SH-SY5Y (cell line): Measurements from ENCODE around the gene SHC4.

Experiments used
- GATA2 ChIP-seq: IDR thresholded peaks from 2 replicates; pipeline ENCODE4 v1.6.1; 2011; ENCODE audit warnings: mild to moderate bottlenecking, low read depth, low read length
- GATA3 ChIP-seq: IDR thresholded peaks from 2 replicates; pipeline ENCODE4 v1.6.1; 2011; ENCODE audit warnings: low read depth, mild to moderate bottlenecking, low read length, moderate library complexity

Gene SHC4

DNA sequence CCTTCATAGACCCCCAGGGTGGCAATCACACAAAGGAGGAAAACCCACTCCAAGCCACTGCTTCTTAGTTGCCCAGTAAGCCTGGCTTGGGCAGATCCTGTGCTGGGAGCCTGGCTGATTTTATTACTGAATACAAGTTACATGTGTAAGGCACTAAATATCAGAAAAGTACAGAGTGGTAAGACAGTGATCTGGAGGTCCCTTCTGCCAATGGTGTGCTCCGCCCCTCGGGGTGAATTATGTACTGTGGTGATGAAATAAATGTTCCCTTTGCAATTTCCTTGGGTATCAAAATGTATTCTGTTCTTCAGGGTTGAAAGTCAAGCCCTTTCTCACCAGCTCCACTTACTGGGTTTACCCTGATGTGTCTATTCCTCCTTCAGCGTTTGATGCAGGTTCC is 47.0 kb downstream of the SHC4 start:
- TF ChIP-seq GATA2 (no peak), GATA3 (no peak)

DNA sequence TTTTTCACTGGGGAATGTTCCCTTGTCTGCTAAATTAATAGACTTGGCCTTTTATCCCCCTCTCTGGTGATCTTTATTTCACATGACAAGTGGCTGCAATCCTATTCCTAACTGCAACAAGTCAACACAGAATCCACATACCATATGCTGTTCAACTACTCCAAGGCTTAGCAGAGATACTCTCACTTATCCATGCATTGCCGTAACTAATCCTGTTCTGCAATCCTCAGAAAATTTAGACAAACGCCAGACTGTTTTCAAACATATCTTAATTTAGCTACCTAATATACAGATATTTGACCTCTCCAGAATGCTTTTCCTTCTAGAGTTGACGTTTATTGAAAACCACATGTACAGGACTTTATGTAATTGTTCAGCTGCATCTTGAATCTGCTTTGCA is 47.9 kb downstream of the SHC4 start:
- TF ChIP-seq GATA3: no peak
- TF ChIP-seq GATA2: no peak

DNA sequence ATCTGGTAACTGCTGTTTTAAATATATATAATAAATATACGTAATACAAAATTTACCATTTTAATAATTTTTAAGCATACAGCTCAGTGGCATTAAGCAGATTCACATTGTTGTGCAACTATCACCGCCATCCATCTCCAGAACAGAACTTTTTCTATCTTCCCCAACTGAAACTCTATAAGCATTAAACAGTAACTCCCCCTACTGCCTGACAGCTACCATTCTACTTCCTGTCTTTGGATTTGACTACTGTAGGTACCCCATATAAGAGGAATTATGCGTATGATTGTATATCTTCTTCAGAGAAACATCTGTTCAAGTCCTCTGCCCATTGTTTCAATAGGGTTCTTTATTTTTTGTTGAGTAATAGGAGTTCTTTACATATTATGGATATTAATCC is 49.0 kb downstream of the SHC4 start:
- no peak for TF ChIP-seq GATA3
- TF ChIP-seq GATA2: no peak

DNA sequence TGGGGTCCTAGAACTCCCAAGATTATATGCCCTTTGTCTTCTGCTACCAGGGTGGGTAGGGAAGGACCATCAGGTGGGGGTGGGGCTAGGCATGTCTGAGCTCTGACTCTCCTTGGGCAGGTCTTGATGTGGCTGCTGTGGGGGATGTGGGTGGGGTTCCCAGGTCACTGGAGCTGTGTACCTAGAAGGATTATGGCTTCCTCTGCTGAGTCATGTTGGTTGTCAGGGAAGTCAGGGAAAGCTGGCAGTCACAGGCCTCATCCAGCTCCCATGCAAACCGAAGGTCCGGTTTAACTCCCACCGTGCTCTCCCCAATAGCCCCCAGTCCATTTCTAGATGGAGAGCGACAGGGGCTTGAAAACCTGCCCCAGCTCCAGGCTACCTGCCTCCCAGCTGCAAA is 50.6 kb downstream of the SHC4 start:
- TF ChIP-seq GATA3: no peak
- TF ChIP-seq GATA2: no peak

DNA sequence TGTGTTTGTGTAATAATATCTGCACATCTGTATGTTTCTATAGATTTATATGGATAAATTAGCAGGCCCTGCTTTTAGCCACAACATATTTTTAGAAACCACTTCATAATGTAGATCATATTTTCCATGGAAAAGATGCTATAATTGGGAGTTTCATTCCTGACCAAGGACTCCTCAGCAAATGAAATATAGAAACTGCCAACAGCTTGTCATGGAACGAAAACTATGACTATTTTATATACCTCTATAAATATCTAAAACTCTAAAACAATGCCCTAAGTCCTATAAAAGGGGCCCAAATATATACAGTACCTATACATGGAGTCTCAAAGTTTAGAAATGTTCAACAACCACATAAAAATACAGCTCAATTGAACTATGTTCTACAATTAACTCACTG is 57.9 kb downstream of the SHC4 start:
- TF ChIP-seq GATA3 (no peak), GATA2 (no peak)

DNA sequence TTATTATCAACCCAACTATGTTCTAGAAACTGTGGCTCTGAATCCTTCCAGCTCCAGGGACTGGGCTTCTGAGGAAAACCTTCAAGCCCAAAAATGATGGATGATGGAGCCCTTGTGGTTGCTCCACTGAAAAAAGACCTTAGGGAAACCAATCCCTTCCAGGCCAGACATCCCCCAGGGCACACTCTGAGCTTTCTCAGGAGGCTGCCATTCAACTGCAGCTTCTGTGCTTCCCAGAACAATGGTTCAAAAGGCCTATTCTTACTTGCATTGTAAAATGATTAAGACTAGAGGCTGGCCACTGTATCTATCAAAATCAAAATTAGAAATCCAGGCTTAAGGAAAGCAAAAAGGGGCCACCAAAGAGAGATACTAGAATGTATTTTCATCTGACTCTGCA is 58.5 kb downstream of the SHC4 start:
- no peak for TF ChIP-seq GATA3
- TF ChIP-seq GATA2: no peak

DNA sequence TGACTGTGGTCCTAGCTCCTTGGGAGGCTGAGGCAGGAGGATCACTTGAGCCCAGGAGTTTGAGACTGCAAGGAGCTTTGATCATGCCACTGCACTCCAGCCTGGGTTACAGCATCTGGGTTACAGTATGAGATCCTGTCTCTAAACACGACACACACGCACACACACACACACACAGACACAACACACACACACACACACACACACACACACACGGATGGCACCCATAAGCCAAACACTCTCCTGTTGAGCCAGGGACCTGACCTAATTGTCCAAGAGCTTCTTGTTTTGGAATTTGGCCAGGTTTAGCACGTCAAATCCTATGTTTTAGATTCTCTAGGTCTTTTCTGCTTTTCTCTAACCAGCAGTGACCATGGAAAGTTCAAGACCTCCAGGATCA is 59.0 kb downstream of the SHC4 start:
- TF ChIP-seq GATA2: no peak

DNA sequence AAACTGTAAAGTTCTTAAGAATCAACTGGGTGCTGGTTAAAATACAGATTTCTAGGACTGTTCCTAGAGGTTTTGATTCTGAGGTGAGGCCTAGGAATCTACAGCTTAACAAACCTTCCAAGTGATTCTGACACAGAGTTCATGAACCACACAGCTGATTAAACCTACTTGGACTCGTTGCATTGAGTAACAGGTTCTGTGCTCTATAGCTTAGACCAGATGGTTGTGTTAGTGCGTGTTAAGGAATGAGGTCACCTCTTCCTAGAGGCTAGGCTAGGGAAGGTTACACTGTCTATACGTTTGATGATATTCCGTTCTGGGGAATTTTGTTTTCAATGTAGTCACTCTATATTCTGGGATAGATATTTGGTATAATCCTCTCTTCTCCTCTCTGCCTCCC is 63.9 kb downstream of the SHC4 start:
- no peak for TF ChIP-seq GATA2
- TF ChIP-seq GATA3: no peak

DNA sequence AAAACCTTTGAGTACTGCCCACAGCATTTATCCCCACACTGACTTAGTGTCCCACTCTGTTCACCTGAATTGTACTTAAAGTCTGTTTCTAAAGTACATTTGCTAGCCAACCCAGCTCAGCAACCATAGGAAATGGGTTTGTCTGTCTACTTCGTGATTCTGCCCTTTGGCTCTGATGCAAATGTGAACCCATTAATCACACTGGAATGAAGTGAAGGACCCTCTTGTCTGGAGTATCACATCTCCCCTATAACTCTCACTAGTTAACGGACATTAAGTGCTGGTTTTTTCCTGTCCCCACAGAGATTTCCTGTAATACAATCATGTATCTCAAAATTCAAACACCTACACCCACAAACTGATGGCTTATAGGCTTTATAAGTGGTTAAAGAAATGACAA is 65.3 kb downstream of the SHC4 start:
- no peak for TF ChIP-seq GATA2
- TF ChIP-seq GATA3: no peak

DNA sequence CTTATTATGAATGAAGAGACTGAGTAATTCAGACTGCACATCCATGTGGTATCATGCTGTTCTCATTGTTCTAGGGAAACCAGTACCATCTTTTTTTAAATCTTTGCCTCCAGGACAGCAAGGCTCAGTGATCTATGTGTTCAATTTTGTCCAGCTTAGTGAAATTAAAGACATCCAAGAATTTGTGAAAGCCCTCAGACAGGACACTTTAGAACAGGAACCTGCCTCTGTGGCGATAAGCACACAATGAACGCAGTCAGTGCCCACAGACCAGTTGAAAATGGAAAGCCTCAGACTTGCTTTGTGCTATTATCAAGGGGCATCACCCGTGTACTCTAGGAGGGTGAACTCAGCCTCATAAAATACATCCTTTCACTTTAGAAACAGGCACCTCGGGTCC is 65.7 kb downstream of the SHC4 start:
- no peak for TF ChIP-seq GATA3

DNA sequence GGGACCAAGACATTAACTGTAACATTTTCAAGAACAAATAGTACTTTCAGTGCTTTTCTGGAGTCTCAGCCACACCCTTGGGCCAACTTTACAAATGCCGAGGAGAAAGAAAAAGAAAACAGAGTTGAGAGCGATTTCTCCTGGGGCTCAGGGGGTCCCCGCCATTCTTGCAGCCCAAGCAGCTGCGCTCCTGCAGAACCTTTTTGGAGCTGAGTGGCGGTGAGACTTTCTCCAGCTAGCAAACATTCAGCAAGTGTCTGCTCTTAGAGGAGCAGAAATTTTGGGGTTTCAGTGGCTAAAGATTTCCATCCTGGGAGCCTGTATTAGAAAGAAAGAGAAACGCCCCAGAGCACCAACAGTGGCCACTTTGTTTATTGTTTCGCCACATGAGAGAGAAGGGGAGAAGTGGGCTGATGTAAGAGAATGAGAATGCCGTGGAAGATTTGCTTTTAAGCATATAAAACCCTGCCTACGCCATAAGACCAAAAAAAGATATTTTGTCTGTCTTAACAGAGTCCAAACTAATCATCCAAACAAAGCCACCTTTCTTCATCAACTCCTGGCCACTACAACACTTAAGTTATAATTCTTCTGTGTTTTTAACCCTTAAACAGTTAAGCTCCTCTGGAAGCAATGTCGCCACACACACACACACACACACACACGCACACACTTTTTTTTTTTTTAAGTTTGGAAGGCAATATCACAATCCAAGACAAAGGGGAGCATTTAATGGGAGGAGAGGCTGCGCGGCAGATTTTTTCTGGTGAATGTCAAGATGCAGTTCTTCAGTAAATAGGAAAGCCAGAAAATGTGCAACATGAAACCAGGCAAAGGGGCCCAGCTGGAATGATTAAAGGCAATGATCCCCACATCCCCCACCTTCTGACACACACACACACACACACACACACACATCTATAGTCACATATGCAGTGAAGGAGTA is 66.6 kb downstream of the SHC4 start:
- TF ChIP-seq GATA3 (no peak), GATA2 (no peak)

DNA sequence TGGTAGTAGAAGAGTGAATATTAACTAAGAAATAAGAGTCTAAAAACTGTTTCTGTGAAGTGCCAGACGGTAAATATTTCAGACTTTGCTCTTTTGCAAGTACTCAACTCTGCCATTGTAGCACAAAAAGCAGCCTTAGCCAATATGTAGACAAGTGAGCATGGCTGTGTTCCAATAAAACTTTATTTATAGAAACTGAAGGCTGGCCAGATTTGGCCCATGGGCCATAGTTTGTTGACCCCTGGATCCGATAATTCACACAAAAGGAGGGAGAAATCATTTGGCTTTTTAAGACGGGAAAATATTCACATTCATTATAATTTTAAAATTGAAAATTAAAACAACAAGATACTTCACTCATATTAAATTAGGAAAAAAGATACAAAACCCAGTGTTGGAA is 70.4 kb downstream of the SHC4 start:
- no peak for TF ChIP-seq GATA3
- TF ChIP-seq GATA2: no peak

DNA sequence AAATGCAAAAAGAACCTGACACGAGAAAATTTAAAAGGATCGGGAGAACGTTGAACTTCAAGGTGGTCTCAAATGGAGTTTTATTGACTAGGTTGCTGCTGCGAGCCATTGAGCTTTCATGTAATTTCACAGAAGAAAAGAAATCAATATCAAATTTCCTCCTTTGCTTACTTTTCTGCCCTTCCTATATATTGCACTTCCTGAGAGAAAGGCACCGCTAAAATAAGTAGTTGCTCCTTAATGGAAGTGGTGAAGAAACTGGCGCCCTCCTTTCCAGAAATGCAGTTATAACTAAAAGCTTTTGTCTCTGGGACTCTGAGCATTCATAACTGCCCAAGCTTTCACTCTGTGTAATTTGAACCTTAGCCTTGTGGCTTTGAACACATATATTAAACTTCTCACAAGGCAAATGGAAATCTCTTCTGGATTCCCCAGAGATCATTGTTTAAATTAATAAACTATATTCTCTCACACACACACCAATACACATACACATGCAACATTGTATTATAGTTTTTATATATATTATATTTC is 72.4 kb downstream of the SHC4 start:
- TF ChIP-seq GATA2 (no peak), GATA3 (no peak)

DNA sequence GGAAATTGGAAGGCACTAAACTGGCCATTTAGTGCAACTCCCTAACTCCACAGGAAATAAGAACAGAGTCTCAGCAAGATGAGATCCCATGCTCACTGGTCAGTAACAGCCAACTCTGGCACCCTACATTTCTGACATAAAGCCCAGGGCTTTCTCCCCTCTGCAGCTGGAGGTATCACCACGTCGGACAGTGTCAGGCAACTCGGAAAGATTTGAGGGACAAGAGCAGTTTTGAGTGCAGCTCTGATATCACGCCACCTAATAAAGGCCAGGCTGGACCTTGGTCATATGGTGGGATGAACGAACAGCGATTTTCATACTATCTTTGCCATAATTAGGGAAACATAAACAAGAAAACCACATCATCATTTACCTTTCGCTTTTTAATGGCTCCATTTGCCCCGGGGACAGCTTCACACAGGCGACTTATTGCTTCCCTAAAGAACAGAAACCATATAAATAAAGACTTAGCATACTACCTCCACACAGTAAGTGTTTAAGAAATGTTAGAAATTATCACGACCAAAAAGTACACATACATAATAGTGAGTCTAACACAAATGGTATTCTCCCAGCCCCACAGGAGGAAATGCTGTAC is 73.2 kb downstream of the SHC4 start:
- TF ChIP-seq GATA2 (no peak), GATA3 (no peak)

DNA sequence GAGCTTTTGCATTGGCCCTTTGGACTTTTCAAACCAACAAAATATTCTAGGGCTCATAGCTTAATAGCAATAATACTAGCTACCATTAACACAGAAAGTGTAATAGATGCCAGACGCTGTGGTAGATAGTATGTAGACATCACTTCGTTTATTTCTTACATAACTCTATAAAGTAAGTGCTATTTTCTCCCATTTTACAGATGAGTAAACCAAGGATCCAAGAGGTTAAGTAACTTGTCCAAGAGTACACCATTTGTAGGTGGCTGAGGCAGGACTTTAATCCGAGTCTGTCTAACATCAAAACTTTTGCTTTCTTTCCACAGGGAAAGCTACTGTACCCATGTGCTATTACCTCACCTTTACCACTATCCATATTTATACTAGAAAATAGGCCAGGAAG is 73.8 kb downstream of the SHC4 start:
- TF ChIP-seq GATA2 (no peak), GATA3 (no peak)

DNA sequence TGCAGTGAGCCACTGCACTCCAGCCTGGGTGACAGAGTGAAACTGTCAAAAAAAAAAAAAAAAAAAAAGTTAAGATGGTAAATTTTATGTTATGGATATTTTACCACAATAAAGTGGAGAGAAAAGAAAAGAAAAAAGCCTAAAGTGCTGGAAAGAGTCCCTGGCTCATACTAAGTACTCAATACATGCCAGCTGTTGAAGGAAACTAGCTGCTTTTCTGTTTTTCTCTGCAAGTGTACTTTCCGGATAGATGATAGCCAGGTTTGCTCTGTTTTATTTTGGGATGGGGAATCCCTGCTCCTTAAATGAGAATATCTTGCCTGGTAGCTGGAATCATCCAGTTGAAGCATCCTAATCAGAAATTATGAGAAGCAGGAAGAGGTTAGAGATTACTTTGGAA is 74.9 kb downstream of the SHC4 start:
- TF ChIP-seq GATA2 (no peak), GATA3 (no peak)
